ENCODE measurements around the gene HOXA7.

Gene HOXA7

DNA sequence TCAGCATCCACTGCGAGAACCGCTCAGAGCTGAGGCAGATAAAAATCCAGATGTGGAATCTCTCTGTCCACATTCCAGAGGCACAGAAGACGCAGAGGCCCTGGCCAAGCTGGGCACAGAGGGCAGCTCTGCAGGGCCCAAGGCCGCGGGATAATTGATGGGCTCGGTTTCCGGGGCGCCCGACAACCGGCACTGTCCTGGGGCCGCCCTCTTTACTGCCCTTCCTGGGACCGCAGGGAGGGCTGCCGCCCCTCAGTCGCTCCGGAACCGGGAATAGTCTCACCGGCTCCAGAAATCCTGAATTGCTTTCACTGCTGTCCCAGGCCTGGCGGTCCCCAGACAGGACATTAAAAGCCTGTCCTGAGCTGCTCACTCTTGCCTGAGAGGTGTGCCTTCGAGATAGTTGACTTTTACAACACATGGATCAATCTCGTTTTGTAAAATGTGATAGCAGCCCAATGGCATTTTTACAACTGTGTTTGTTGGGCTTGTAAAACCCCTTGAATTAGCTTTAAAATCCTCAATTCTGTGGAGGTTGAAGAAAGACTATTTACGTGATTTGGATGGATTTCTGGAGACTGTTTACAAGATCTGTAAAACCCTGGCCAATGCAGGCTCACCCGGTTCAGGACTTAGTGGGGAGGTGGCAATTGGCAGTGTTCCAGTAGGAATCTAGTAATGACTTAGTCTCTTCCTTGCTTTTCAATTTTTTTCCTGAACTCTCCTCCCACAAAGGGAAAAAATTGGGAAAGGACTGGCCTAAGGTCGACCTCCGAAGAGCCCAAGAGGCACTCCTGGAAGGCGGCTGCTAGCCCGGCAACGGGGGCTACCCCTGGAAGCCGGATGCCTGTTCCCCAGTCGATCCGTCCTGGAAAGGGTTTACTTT is 7.5 kb downstream of the HOXA7 start:
- no peak for DNase-seq

DNA sequence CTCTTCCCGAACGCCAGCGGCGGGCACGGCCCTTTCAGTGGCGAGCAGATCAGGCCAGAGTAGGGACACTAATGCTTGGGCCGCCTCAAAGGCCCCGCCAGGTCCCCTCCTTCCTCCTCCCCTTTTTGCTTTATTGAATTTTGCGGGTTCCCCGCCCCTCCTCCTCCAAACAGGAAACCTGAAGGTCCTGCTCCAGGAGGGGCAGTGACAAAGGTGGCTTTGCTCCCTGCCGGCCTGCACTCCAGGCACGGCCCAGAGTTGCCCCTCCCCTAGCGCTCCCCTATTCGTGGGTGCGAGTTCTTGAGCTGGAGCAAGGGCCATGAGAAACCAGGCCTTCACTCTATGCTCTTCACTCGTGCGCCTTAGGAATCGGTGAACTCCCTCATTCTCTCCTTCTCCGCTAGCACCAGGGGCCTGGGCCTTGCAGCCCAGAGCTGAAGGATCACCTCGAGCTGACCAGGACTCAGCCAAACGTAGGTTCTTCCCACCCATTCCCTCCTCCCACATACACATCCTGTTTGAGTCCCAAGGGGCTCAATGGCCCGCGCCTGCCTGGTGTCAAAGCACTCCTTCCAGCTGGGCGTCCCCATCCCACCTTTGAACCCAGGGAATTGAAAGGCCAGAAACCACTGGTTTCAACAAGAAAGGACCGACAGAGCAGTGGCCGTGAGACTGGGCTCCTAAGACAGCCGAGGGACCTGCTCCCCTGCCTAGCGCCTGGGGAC is 8.3 kb downstream of the HOXA7 start:
- no peak for DNase-seq

DNA sequence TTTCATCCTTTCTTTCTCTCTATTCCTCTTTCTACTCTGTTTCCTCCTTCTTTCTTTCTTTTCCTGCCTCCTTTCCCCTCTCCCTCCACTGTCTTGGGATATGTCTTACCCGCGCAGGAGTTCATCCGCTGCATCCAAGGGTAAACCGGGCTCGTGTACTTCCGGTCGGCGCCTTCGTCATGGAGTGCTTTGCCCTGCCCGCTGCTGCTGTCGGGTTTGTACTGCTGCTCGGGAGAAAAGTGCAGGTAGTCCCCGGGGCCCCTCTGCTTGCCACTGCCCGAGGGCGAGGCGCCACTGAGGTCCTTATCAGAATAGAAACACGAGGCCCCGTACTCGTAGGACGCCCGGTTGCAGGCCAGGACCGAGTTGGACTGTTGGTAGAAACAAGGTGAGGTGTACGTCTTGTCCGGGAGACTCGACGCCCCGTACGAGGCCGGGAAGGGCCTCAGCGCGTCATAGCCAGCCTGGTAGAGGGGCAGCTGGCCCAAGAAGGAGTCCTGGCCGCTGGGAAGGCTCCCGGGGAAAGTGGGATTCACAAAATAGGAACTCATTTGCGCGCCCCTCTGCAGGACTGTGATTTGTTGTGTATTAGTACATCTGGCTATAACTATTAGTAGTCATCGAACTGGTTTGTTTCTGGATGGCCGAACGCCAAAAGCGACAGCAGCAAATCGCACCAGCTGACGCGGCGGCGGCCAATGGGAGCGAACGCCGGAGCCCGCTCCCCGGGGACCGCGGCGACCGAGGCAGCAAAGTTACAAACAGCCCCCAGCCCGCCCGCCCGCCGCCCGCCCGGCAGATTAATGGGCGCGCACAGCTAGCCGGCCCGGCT is 9.1 kb downstream of the HOXA7 start, which contains the start of gene HOXA6:
TSS of gene HOXA6 (minus strand) at position 576 of the 832 bp plus-strand sequence. CDS start at position 551, 25 bp downstream.
- no peak for DNase-seq

DNA sequence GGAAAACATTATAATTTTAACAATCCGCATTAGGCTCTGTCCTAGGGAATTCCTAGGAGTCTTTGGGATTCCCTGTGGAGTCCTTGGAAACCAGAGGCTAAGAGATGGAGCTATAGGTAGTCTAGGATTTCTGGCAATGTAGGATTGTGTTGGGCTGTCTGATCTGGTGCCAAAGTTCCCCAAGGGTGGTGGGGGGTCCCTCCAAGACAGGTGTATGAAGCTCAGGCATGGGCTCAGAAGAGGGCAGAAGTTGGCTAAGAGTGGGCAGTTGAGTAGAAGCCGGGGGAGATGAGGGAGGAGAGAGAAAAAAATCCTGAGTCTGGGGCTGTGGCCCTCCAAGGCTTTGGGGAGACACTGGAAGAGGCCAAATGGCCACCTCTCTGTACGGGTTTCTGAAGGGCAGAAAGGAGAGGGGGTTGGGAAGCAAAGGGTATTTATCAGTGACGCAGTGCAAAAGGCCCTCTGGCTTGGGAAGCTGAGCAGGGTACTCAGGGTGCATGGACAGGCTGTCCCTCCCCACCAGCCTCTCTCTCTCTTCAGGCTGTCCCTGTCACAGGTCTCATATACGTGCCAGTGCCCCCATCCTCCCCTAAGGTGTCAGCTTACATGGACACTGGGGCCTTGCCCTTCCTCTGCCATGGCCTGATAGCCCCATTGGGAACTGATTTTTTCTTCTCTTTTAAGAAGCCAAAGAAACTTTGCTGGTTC is 9.8 kb downstream of the HOXA7 start:
- DNase-seq, result no peak

DNA sequence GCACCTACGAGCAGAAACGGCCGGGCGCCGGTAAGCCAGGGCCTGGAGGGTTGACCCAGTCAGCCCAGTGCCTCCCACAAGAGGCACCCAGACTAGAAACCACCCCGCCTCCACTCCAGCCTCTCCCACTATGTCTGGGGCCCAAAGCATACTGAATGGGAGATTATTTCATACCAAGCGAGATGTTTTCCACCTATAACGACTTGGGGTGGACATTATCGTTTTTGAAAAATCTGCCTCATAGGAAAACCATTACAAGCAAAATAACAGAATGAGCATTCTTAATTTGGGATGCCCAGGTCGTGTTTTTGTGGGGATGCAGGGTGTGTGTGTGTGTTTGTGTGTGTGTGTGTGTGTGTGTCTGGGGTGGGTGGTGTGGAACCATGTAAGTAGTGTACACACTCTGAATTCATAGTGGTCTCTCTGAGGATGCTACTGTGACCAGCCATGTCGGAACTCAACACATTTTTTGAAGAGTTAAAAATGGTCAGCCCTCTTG is 10.5 kb downstream of the HOXA7 start:
- DNase-seq, result no peak

DNA sequence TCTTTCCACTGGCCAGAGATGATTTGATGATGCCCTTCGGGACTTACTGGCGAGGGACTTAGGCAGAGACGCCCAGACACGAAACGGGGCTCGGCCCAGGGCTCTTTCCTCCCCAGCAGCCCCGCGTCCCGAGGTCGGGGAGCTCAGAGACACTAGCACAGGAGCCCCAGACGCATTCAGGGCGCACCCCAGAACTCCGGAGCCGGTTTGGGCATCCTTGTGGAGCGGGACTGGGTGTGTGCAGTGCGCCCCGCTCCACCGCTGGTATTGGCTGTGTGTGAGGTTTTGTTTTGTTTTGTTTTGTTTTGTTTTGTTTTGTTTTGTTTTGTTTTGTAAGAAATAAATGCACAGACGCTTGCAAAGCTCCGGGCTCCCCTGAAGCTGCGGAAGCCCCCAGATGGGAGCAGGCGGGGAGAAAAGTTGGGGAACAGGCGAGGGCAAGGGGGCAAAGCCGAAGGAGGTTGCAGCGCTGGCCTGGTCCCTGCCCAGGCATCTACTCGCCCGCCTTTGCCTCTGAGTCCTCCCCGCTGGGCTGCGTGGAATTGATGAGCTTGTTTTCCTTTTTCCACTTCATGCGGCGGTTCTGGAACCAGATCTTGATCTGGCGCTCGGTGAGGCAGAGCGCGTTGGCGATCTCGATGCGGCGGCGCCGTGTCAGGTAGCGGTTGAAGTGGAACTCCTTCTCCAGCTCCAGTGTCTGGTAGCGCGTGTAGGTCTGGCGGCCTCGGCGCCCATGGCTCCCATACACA is 11.1 kb downstream of the HOXA7 start:
- no peak for DNase-seq

DNA sequence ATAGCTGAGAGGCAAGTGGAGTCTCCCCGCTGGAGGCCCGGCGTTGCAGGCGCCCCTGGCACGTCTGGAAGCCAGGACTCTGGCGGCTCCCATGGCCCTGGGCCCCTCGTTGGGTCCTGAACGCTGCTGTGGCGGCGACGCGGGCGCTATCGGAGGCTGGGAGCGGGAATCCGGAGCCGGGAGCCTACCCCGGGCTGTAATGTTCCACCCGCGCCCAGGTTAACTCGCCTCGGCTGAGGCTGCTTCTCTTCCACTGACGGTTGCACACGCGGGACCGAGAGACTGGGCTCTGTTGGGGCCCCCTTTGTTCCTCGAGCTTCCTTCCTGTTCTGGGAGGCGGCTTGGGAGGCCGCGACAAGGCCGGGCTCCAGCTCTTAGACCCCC is 11.7 kb downstream of the HOXA7 start:
- DNase-seq, result no peak

DNA sequence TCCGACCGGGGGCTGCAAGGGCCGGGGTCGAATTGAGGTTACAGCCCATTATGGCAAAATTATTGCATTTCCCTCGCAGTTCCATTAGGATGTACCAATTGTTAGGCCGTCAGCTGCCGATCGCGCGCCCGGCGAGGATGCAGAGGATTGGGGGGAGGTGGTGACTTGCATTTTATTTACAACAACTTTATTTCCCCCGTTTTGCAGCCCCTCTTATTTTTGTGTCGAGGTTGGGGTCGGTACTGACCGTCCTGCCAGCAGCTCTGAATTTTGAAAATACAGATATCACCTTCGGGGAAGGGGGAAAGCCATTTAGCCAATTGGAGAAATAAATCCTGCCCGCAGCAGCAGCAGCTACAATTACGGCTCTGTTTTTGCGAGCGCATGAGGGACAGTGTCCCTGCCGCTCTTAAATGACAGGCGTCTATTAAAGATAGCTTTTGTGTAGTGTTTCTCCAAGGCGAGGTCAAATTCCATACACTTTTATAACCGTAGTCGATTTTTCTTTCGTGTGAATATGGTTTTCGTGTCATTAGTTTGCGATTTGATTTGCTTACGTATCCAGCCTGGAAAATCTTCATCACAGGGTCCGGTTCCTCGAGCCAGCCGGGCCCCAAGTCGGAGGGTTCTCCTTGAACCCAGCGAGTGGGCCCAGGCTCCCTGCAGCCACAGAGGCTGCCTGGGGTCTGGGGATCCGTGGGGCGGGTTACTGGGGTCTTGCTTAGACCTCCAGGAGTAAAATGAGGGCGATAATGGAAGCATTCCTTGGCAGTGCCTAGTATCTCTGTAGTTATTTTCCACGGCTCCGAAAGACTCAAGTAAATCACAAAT is 12.3 kb downstream of the HOXA7 start:
- no peak for DNase-seq

DNA sequence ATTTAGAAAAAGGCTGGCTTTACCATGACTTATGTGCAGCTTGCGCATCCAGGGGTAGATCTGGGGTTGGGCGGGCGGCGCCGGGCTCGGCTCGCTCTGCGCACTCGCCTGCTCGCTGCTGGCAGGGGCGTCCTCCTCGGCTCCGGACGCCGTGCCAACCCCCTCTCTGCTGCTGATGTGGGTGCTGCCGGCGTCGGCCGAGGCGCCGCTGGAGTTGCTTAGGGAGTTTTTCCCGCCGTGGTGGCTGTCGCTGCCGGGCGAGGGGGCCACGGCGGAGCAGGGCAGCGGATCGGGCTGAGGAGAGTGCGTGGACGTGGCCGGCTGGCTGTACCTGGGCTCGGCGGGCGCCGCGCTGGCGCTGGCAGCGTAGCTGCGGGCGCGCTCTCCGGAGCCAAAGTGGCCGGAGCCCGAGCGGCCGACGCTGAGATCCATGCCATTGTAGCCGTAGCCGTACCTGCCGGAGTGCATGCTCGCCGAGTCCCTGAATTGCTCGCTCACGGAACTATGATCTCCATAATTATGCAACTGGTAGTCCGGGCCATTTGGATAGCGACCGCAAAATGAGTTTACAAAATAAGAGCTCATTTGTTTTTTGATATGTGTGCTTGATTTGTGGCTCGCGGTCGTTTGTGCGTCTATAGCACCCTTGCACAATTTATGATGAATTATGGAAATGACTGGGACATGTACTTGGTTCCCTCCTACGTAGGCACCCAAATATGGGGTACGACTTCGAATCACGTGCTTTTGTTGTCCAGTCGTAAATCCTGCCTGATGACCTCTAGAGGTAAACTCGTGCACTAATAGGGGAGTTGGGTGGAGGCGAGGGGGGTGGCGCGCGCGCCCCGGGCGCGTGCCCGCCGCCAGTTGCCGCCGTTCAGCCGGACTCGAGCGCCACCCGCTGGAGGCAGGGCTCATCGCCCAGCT is 13.2 kb downstream of the HOXA7 start, which contains the start of gene HOXA5:
TSS of gene HOXA5 (minus strand) at position 659 of the 927 bp plus-strand sequence. CDS start at position 585, 74 bp downstream.
- DNase-seq, result no peak

DNA sequence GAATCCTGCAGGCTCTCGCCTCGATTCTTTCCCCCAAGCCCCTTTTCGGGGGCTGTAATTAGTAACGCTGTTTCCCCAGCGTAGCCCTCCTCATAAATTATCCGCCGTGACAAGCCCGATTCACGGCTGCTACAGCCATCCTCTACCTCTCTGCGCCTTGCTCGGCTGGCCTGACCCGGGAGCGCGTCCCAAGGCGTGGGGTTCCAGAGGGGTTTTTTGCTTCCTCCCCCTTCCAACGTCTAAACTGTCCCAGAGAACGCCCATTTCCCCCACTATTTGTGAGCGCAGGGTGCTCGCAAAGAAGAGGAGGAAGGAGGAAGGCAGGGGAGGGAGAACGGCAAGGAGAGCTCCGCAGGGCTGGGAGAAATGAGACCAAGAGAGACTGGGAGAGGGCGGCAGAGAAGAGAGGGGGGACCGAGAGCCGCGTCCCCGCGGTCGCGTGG is 13.9 kb downstream of the HOXA7 start:
- no peak for DNase-seq

DNA sequence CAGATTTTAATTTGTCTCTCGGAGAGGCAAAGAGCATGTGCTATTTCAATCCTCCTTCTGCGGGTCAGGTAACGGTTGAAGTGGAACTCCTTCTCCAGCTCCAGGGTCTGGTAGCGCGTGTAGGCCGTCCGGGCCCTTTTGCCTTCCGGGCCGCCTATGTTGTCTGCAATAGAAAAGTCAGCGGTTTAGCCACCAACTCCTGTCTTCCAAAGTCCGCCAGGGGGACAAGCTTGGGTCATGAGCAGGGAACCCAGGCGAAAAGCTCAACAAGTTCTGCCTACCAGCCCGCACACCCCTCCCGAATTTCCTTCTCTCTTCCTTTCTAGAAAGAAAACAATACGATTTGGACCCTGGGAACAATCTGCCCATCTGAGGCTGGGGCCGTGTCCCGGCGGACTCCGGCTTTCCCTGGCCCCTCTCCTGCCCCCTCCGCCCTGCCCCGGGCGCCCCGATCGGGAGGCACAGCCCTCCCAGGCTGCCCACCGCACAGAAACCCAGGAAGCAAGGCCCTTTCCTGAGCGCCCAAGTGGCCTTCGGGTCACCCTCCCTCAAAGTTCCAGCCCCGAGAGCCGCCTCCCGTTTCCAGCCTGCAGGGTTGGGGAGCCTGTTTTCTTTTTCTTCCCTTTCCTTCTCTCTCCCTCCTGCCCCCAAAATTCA is 14.4 kb downstream of the HOXA7 start:
- DNase-seq, result no peak

DNA sequence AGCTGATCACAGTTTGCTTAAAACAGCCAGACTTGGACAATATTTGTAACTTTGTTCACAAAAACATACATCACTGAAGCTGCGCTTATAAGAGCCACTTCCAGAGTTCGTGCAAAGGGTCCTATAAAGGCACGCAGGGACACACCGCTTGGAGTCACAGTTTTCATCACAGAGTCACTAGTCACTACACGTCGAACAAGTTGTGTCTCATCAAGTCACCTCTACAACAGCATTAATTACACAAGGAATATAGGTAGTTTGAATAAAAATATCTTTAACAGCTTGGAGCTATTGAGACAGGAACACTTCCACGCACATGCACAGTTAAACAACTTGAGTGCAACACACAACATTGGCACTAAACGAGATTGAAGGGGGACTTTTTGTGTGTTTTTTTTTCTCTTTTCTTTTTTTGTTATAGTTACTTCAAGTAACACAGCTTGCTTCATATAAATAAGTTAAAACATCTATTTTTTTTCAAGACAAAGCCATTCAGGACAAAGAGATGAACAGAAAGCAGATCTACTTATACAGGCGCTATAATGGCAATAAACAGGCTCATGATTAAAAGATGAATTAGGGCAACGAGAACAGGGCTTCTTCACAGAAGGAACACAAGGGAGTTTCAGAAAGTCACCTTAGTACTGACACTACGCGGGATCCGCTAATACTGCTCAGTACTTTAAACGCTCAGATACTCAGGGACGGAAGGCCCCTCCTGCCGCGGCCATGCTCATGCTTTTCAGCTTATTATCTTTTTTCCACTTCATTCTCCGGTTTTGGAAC is 15.1 kb downstream of the HOXA7 start:
- no peak for DNase-seq

DNA sequence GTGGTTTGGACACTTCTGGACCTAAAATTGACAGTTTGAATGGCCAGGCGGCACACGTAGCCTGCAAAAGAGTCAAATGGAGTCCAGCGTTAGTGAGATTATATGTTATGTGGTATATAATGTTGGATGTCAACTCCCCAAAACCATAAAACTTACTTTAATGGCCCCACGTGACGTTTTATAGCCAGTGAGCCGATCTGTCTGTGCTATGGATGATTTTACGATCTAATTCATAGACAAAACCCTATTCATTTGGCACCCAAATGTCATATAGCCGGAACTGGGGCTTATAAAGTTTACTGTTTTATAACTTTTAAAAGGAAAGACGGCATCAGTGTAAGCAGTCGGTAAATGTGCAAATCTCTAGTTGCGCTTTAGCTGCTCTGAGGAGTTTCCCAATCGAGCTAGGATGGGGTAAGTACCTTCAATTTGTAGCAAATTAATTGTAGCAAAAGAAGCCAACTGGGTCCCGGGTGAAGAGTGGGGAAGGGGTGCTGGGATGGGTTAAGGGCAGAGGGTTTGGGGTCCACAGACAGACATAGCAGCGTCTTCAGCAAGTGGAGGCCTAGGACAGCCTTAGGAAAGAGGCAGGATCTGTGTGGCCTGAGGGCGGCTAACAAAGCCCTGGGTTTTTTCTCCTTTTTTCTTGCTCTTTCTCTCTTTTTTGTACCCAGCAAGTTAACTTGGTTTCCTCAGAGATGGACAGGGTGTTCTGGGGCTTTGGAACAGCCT is 16.2 kb downstream of the HOXA7 start:
- DNase-seq, result no peak

DNA sequence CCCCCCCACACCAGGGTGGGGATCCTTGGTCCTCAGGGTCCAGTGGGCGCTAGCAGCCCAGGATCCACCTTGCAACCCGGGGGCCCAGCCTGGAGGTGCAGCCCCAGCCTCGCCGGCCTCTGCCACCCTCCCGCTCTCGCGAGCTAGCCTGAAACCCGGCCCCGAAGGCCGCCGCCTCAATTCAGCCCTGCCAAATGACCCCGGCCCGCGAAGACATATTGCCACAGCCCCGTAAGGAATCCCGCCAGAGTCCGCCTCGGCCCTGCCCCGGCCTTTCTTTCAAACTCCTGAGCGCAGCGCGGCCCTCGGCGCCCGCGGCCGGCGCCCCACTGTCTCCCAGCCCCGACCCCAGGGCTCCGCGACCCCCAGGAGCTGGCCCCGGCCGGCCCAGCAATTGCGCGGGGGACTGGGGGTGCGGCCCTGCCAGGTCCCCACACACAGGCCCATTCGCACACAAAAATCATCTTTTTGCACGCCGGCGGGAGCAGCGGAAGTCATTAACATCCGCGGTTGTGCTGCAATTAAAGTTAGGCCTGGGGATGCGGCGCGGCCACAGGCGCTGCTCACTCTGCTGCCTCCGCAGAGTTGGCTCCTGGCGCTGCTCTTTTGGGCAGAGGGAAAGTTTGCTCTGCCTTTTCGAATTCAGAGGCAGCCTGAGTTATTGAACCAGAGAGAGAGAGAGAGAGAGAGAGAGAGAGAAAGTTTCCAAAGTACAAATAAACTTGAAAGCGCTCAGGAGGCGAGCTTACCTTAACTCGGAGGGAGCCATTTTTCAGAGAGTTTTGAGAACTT is 16.9 kb downstream of the HOXA7 start:
- DNase-seq, result no peak

DNA sequence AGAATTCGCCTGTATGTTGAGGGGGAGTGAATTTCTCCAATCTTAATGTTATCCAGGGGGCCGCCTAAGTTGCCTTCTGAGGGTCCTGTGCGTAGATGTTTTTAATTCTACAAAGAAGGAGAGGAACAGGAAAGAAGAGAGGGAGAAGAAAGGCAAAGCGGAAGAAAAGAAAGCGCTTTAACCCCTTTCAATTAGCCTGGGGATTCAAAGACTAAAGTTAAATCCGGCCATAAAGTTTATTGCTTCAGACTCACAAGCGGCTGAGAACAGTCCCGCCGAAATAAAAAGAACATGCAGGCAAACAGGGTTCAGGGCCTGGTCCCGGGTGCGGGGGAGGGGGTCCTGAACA is 17.5 kb downstream of the HOXA7 start:
- no peak for DNase-seq

All from hypothalamus (tissue), 51 donors.